Measurements from ENCODE around the gene KCNH6.

KCNH6 gene

DNA sequence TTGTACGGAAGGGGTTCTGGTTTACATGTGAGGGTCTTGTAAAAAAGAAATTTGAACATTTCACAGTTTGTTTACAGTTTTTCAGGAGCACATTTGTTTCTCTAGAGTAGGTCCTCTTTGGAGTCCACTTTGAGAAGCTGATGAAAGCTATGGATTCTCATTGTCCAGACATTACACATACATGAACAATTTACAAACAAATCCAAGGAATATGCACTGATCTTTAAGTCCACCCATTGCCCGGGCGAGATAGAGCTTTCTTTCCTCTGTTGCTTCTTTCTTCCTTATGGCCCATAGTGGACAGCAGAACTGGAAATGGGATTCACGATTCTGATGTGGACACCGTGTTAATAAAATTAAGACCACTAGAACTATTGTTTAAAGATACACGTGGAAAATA is 29.1 kb downstream of the KCNH6 start:
- Mint-ChIP-seq H3K4me3 (peak overlapping the region; percentile 98), H3K36me3 (ENCODE audit: low read depth) (peaks cover 47% of the 10 kb centered on the region), H3K4me1 (ENCODE audit: low read depth) (peaks cover 62% of the 10 kb centered on the region), H3K27ac (peak overlapping the region; percentile 97), H3K9me3 (no peaks in the 10 kb centered on the region), H3K27me3 (no peaks in the 10 kb centered on the region)
- intact Hi-C loops (cut with micrococcal nuclease) = loop anchor here (5.0 kb wide), 2 partner anchors 45 to 50 kb away; no protein-coding TSS in a partner anchor

DNA sequence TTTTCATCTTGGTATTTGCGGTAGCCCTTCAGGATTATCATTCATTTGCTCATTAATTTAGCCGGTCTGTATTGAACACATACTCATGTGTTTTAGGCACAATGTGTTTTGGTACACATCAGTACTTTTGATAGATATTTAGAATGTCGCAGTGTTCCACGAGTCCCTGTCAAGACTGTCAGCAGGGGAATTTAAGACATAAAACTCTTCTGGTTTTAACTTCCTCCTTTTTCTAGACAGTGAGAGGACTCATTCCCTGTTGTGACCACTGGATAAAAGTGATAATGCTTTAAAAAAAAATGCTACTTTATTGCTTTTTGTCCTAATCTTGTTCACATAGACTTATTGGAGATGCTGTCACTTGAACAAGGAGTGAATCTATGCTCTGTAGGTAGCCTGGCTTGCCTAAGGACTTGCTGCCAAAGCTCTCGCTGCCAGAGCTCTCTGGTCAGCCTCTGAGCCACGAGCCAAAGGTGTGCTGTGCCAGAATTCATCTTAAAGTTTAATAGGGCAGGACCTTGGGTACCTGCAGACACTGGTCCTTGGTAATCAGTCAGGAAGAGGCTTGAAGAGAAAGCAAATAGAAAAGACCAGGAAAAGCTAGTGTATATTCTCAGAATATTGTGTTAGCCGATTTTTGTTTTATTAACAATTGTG is 32.5 kb downstream of the KCNH6 start:
- intact Hi-C loops (cut with micrococcal nuclease) = no loop called here
- Mint-ChIP-seq H3K27ac (peak overlapping the region; percentile 74), H3K4me3 (no peak overlapping the region), H3K9me3 (no peaks in the 10 kb centered on the region), H3K27me3 (no peaks in the 10 kb centered on the region), H3K36me3 (ENCODE audit: low read depth) (peaks cover 49% of the 10 kb centered on the region), H3K4me1 (ENCODE audit: low read depth) (peaks cover 74% of the 10 kb centered on the region)

DNA sequence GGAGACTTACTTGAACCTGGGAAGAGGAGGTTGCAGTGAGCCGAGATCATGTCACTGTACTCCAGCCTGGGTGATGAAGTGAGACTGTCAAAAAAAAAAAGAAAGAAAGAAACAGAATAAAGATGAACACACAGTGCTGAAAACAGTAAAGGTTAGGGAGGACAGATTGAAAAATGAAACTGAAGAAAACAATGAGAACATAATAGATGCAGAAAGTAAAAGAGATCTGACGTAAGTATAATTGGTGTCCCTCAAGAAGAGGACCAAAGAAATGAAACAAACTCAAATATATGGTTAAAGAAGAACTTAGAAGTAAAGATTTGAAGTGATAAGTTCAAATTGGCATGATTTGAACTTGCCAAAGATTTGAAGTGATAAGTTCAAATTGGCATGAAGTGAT is 34.3 kb downstream of the KCNH6 start:
- Mint-ChIP-seq H3K9me3 (no peaks in the 10 kb centered on the region), H3K27ac (no peak overlapping the region), H3K4me1 (ENCODE audit: low read depth) (peaks cover 71% of the 10 kb centered on the region), H3K36me3 (ENCODE audit: low read depth) (peaks cover 34% of the 10 kb centered on the region), H3K4me3 (no peak overlapping the region), H3K27me3 (no peaks in the 10 kb centered on the region)
- intact Hi-C loops (cut with micrococcal nuclease) = no loop called here

DNA sequence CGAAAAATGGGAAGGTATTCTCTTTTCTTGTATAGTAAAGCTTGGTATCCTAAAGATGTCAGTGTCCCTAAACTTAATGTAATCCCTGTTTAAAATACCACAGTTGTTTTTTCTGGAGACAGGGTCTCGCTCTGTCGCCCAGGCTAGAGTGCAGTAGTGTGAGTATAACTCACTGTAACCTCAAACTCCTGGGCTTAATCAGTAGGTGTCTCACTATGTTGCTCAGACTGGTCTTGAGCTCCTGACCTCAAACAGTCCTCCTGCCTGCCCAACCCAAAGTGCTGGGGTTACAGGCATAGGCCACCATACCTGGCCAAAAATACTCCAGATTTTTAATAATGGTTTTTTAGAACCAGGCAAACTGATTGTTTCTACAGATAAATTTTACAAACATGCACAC is 35.3 kb downstream of the KCNH6 start:
- Mint-ChIP-seq H3K9me3 (no peaks in the 10 kb centered on the region), H3K27me3 (no peaks in the 10 kb centered on the region), H3K27ac (no peak overlapping the region), H3K4me3 (no peak overlapping the region), H3K36me3 (ENCODE audit: low read depth) (peaks cover 28% of the 10 kb centered on the region), H3K4me1 (ENCODE audit: low read depth) (peaks cover 62% of the 10 kb centered on the region)
- intact Hi-C loops (cut with micrococcal nuclease) = no loop called here

DNA sequence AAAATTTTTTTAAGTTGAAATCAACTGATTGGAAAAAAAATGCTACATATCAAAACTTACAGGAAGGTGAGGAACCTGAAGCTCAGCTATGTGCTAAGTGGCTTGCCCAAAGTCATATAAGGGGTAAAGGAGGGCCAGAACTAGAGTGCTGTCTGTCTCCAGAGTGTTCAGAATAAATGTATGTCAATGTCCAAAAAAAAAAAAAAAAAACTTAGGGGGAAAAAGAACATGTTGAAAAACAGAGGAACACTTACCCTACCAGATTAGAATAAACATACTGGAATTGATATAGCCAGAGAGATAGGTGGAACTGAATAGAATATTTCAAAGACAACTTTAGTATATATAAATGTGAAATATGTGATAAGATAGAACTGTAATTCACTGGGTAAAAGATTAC is 38.7 kb downstream of the KCNH6 start:
- Mint-ChIP-seq H3K4me1 (ENCODE audit: low read depth) (peaks cover 37% of the 10 kb centered on the region), H3K27ac (no peak overlapping the region), H3K9me3 (no peaks in the 10 kb centered on the region), H3K27me3 (no peaks in the 10 kb centered on the region), H3K36me3 (ENCODE audit: low read depth) (peaks cover 21% of the 10 kb centered on the region), H3K4me3 (no peak overlapping the region)
- intact Hi-C loops (cut with micrococcal nuclease) = no loop called here

DNA sequence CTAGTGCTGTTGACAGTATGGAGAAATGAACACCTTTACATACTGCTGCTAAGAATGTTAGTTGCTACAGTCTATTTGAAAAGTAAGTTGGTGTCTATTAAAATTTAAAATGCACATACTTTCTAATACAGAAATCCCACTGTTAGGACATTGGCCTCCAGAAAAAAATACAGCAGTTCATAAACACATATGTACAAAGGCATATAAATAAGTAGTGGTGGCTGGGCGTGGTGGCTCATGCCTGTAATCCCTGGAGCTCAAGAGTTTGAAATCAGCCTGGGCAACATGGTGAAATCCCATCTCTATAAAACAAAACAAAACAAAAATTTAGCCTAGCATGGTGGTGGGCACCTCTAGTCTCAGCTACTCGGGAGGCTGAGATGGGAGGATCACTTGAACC is 40.2 kb downstream of the KCNH6 start:
- intact Hi-C loops (cut with micrococcal nuclease) = no loop called here
- Mint-ChIP-seq H3K9me3 (no peaks in the 10 kb centered on the region), H3K27me3 (no peaks in the 10 kb centered on the region), H3K4me1 (ENCODE audit: low read depth) (peaks cover 23% of the 10 kb centered on the region), H3K4me3 (no peak overlapping the region), H3K27ac (no peak overlapping the region), H3K36me3 (ENCODE audit: low read depth) (peaks cover 20% of the 10 kb centered on the region)

DNA sequence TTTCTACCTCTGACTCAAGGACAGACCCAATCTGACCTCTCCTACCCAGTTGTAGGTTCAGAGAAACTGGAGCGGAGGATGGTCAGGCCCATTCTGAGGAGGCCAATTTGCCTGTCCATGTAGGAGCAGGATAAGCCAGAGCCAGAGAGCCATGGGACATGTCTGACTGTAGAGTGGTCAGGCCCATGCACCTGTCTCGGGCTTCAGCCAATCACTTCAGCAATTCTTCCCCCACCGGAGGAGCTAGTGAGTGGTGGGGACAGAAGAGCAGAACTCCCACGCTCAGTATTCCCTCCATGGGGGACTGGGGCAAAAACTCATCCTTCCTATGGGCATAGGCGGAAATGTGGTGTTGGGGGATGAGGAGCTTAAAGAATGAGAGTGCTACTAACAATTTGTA is 41.4 kb downstream of the KCNH6 start:
- H3K4me1 Mint-ChIP-seq (ENCODE audit: low read depth) = peaks cover 26% of the 10 kb centered on the region
- no peak overlapping the region for H3K27ac Mint-ChIP-seq
- no peaks in the 10 kb centered on the region for H3K9me3 Mint-ChIP-seq
- H3K36me3 Mint-ChIP-seq (ENCODE audit: low read depth) = peaks cover 30% of the 10 kb centered on the region
- H3K27me3 Mint-ChIP-seq = no peaks in the 10 kb centered on the region
- intact Hi-C loops (cut with micrococcal nuclease) = no loop called here
- H3K4me3 Mint-ChIP-seq = no peak overlapping the region

DNA sequence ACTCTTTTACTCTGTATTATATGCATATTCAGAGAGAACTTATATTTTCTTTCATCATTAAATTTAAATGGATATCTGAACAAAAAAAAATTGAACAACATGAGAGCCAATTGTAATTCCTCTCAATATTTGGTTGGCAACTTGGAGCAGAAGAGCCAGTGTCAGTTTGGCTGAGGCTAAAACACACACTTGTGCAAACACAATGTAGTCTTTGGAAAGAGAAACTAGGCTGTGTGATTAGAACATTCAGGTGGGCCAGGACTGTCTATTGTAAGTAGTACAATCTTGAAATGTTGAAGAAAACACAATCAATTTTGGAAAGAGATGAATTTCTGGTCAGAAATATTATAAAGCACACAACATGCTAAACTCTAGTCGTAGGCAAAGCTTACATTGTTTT is 44.1 kb downstream of the KCNH6 start:
- intact Hi-C loops (cut with micrococcal nuclease) = no loop called here
- H3K27me3 Mint-ChIP-seq = no peaks in the 10 kb centered on the region
- H3K27ac Mint-ChIP-seq = no peak overlapping the region
- no peaks in the 10 kb centered on the region for H3K9me3 Mint-ChIP-seq
- H3K36me3 Mint-ChIP-seq (ENCODE audit: low read depth) = peaks cover 38% of the 10 kb centered on the region
- no peak overlapping the region for H3K4me3 Mint-ChIP-seq
- peaks cover 14% of the 10 kb centered on the region for H3K4me1 Mint-ChIP-seq (ENCODE audit: low read depth)

DNA sequence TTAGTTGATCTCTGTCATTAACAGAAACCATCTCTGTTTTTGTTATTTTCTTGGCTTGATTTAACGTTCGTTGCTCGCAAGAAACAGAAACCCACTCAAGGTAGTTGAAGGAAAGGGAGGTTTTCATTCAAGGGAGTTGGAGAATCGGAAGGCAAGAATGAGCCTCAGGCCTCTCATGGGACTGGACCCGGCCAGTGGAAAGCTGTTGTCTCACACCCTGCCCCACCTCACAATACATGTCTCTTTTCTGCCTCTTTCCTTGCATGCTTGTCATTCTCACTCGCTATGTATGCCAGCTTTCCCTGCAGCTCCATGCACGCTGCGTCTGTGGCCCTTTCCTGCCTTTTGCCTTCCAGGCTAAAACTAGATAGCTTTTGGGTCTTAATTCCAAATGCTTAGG is 45.4 kb downstream of the KCNH6 start:
- Mint-ChIP-seq H3K27me3 (no peaks in the 10 kb centered on the region), H3K4me1 (ENCODE audit: low read depth) (peaks cover 15% of the 10 kb centered on the region), H3K9me3 (no peaks in the 10 kb centered on the region), H3K4me3 (no peak overlapping the region), H3K36me3 (ENCODE audit: low read depth) (peaks cover 44% of the 10 kb centered on the region), H3K27ac (no peak overlapping the region)
- intact Hi-C loops (cut with micrococcal nuclease) = no loop called here

DNA sequence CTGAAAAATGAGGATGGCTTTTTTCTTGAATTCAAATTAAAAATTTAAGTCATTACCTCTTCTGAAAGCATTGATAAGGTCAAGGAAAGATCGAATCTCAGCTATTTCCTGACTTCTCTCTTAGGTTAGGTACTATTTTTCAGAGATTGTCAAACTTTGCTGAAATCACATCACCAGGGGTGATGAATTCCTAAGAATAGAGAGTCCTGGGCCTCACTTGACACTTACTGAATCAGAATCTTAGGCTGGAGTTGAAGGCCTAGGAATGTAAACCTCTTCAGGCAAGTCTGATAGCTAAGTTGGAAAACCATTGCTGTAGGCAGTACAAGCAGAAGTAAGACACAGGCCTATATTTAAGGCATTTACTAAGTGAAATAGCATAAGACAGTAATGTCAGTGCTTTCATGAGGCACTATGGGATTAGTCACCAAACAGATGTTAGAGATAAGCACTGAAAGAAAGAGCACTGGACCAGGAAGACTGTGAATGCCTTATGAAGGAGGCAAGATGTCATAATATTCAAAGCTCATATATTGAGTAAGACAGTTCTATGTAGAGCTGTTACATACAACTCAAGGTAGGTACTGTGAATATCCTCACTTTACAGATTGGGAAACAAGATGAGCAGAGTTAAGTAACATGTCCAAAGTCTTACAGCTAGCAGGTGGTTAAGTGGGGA is 48.6 kb downstream of the KCNH6 start:
- H3K27me3 Mint-ChIP-seq = no peaks in the 10 kb centered on the region
- peaks cover 47% of the 10 kb centered on the region for H3K36me3 Mint-ChIP-seq (ENCODE audit: low read depth)
- H3K4me1 Mint-ChIP-seq (ENCODE audit: low read depth) = peaks cover 16% of the 10 kb centered on the region
- no peaks in the 10 kb centered on the region for H3K9me3 Mint-ChIP-seq
- H3K27ac Mint-ChIP-seq = no peak overlapping the region
- H3K4me3 Mint-ChIP-seq = no peak overlapping the region
- intact Hi-C loops (cut with micrococcal nuclease) = no loop called here

DNA sequence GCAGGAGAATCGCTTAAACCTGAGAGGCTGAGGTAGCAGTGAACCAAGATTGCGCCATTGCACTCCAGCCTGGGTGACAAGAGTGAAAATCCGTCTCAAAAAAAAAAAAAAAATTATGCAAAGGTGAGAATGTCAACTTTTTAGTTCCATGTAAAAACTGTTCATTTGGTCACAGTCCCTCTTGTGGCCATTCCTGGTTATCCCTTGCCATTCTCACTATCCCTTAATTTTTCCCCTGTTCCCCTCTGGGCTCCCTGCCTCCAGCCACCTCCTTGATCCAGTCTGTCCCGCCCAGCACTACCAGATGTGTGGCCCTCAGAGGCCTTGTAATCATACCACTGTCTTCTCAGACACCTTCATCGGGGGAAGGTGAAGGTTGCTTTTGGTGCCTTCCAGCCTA is 50.5 kb downstream of the KCNH6 start:
- H3K9me3 Mint-ChIP-seq = no peaks in the 10 kb centered on the region
- H3K36me3 Mint-ChIP-seq (ENCODE audit: low read depth) = peaks cover 52% of the 10 kb centered on the region
- H3K27ac Mint-ChIP-seq = no peak overlapping the region
- no peaks in the 10 kb centered on the region for H3K27me3 Mint-ChIP-seq
- intact Hi-C loops (cut with micrococcal nuclease) = no loop called here
- H3K4me3 Mint-ChIP-seq = no peak overlapping the region
- H3K4me1 Mint-ChIP-seq (ENCODE audit: low read depth) = peaks cover 14% of the 10 kb centered on the region

DNA sequence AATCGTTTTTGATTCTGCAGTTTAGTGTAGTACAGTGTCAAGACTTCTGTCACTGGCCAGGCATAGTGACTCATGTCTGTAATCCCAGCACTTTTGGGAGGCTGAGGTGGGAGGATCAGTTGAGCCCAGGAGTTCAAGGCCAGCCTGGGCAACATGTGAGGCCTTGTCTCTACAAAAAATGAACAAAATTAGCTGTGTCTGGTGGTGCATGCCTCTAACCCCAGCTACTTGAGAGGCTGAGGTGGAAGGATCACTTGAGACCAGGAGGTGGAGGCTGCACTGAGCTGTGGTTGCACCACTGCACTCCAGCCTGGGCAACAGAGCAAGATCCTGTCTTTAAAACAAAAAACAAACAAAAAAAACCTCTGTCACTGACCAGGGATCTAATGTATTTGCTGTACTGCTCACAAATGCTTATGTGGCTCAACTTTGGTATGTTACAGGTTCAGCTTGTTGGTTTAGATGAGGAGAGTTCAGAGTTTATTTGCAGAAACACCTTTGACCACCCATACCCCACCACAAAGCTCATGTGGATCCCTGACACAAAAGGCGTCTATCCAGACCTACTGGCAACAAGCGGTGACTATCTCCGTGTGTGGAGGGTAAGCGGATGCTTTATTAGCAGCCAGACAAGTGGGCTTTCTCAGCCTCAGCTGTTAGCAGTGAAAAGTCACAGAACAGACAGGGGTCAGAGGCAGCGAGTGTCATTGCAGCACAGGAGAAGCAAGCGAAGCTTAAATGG is 55.0 kb downstream of the KCNH6 start:
- no peaks in the 10 kb centered on the region for H3K9me3 Mint-ChIP-seq
- H3K27me3 Mint-ChIP-seq = no peaks in the 10 kb centered on the region
- peaks cover 7% of the 10 kb centered on the region for H3K4me1 Mint-ChIP-seq (ENCODE audit: low read depth)
- intact Hi-C loops (cut with micrococcal nuclease) = no loop called here
- H3K4me3 Mint-ChIP-seq = no peak overlapping the region
- H3K27ac Mint-ChIP-seq = no peak overlapping the region
- H3K36me3 Mint-ChIP-seq (ENCODE audit: low read depth) = peaks cover 80% of the 10 kb centered on the region

DNA sequence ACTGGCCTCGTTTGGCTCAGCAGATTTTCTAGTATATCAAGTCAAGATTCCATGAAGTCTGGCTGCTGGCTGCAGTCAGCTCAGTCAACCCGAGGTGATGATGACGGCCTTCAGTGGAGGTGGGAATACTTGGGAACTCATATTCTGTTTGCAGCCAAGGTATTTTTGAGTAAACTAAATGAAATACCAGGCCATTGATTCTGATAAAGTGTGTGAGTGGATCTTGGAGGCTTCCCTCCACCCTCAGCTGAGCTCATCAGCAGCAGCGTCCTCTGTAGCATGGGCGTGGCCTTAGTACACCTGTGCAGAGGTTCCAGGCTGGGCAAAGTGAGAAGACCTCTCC is 55.6 kb downstream of the KCNH6 start:
- Mint-ChIP-seq H3K36me3 (ENCODE audit: low read depth) (peaks cover 80% of the 10 kb centered on the region), H3K4me1 (ENCODE audit: low read depth) (peaks cover 6% of the 10 kb centered on the region), H3K27ac (no peak overlapping the region), H3K4me3 (no peak overlapping the region), H3K9me3 (no peaks in the 10 kb centered on the region), H3K27me3 (no peaks in the 10 kb centered on the region)
- intact Hi-C loops (cut with micrococcal nuclease) = no loop called here

DNA sequence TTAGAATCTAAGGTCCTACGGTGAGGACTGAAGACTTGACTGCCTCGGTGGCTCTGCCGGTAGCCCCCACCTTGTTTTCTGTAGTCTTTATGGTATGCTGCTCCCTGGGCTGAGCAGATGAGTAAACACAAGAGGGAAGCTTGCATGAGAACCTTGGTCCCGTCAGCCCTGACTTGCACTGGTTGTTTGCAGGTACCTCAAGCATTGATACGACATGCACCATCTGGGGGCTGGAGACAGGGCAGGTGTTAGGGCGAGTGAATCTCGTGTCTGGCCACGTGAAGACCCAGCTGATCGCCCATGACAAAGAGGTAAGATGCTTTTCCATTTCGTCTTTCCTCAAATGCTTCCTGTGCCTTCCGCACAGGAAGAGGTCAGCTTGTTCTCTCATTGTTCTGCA is 56.5 kb downstream of the KCNH6 start:
- no peak overlapping the region for H3K27ac Mint-ChIP-seq
- peaks cover 83% of the 10 kb centered on the region for H3K36me3 Mint-ChIP-seq (ENCODE audit: low read depth)
- no peak overlapping the region for H3K4me3 Mint-ChIP-seq
- intact Hi-C loops (cut with micrococcal nuclease) = no loop called here
- H3K9me3 Mint-ChIP-seq = no peaks in the 10 kb centered on the region
- no peaks in the 10 kb centered on the region for H3K4me1 Mint-ChIP-seq (ENCODE audit: low read depth)
- no peaks in the 10 kb centered on the region for H3K27me3 Mint-ChIP-seq

Measured in dendritic cell treated with granulocyte-macrophage colony-stimulating factor and Interleukin-4, amounts not matched to agents 40 ng/mL and 50 ng/mL, for 4 days (primary cell).